ENCODE measurements around the gene DNAH9.

Gene DNAH9

GRCh38 chr17:11852912-11853311 lies 254.6 kb downstream of the DNAH9 start:
- peaks cover 15 to 16% of the 10 kb centered on the region in 2 donors for H3K4me1 ChIP-seq (ENCODE audit: control insufficient read depth in 2 of 2, insufficient read depth in 2 of 2, low read length in 2 of 2)
- no peak overlapping the region for H3K9ac ChIP-seq (ENCODE audit: low read depth in 1 of 2, low read length in 2 of 2)
- peak overlapping the region in 1 of 2 donors; percentile 42 for H3K27ac ChIP-seq (ENCODE audit: low read depth in 2 of 2, low read length in 2 of 2)
- H3K27me3 ChIP-seq (ENCODE audit: control insufficient read depth in 2 of 2, insufficient read depth in 2 of 2, low read length in 2 of 2), result no peaks in the 10 kb centered on the region
- no peaks in the 10 kb centered on the region for H3K36me3 ChIP-seq (ENCODE audit: control insufficient read depth in 2 of 2, insufficient read depth in 2 of 2, low read length in 2 of 2)
- H3K4me3 ChIP-seq (ENCODE audit: low read length in 2 of 2), result no peak overlapping the region
- no peaks in the 10 kb centered on the region for H3K9me3 ChIP-seq (ENCODE audit: control insufficient read depth in 2 of 2, low read length in 2 of 2)

DNA sequence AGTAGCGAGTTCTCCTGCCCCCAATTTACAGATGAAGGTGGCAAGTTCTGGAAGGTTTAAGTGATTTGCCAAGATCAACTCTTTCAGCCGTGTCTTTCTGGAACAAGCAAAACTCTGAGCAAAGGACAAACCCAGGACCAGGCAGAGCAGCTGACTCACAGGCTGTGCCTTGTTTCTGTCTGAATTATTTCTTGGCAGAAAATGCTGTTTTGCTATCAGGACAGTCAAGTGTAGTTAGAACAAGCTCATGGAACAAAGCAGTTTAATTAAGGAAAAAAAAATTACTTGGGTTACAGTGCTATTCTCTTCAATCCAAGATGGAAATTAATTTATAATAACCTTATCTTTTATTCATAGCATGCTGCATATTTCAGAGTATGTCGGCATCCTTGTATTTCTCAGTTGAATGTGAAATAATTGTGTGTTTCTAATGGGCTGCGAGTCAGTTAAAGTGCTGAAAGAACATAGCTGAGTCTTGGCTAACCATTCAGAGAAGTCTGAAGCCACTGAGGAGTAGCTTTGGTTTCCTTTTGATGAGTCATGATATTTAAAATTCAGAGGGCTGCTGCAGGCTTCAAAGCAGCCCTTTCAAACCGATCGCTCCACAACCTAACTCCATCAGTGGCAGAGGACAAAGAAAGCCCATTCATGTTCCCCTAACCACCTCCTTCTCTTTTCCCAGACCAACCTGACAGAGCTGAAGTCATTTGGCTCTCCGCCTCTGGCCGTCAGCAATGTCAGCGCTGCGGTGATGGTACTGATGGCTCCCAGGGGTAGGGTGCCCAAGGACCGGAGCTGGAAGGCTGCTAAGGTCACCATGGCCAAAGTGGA lies 255.3 kb downstream of the DNAH9 start:
- Histone ChIP-seq H3K9ac (ENCODE audit: low read depth in 1 of 2, low read length in 2 of 2) (no peak overlapping the region), H3K27me3 (ENCODE audit: control insufficient read depth in 2 of 2, insufficient read depth in 2 of 2, low read length in 2 of 2) (no peaks in the 10 kb centered on the region), H3K9me3 (ENCODE audit: control insufficient read depth in 2 of 2, low read length in 2 of 2) (no peaks in the 10 kb centered on the region), H3K36me3 (ENCODE audit: control insufficient read depth in 2 of 2, insufficient read depth in 2 of 2, low read length in 2 of 2) (no peaks in the 10 kb centered on the region), H3K4me1 (ENCODE audit: control insufficient read depth in 2 of 2, insufficient read depth in 2 of 2, low read length in 2 of 2) (peaks cover 15 to 16% of the 10 kb centered on the region in 2 donors), H3K27ac (ENCODE audit: low read depth in 2 of 2, low read length in 2 of 2) (peak overlapping the region in 1 of 2 donors; percentile 42), H3K4me3 (ENCODE audit: low read length in 2 of 2) (no peak overlapping the region)

- Histone ChIP-seq H3K27me3 (ENCODE audit: control insufficient read depth in 2 of 2, insufficient read depth in 2 of 2, low read length in 2 of 2) (no peaks in the 10 kb centered on the region), H3K27ac (ENCODE audit: low read depth in 2 of 2, low read length in 2 of 2) (peak overlapping the region; percentile 50 to 68), H3K9me3 (ENCODE audit: control insufficient read depth in 2 of 2, low read length in 2 of 2) (no peaks in the 10 kb centered on the region), H3K4me3 (ENCODE audit: low read length in 2 of 2) (no peak overlapping the region), H3K9ac (ENCODE audit: low read depth in 1 of 2, low read length in 2 of 2) (no peak overlapping the region), H3K36me3 (ENCODE audit: control insufficient read depth in 2 of 2, insufficient read depth in 2 of 2, low read length in 2 of 2) (no peaks in the 10 kb centered on the region), H3K4me1 (ENCODE audit: control insufficient read depth in 2 of 2, insufficient read depth in 2 of 2, low read length in 2 of 2) (peaks cover 15 to 16% of the 10 kb centered on the region in 2 donors)
These were observed 257.0 kb downstream of the DNAH9 start for GRCh38 chr17:11855306-11855705.

DNA sequence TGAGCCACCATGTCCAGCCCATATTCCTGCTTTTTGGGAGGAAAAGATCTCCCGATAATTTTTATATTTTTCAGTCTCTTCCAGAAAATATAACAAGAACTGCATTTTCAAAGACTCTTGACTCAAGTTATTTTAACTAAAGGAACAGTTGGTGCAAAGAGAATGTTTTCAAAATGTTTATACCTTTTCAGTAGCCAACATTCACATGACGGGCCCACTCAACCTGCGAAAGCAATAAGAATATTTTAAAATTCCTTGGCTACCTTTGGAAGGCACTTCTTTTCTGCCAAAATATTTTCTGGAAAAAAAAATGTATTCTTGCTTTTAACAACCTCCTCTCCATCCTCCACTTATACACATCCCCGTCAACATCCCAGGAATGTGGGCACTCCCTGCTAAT lies 258.7 kb downstream of the DNAH9 start:
- Histone ChIP-seq H3K9me3 (ENCODE audit: control insufficient read depth in 2 of 2, low read length in 2 of 2) (no peaks in the 10 kb centered on the region), H3K27me3 (ENCODE audit: control insufficient read depth in 2 of 2, insufficient read depth in 2 of 2, low read length in 2 of 2) (no peaks in the 10 kb centered on the region), H3K4me3 (ENCODE audit: low read length in 2 of 2) (no peak overlapping the region), H3K36me3 (ENCODE audit: control insufficient read depth in 2 of 2, insufficient read depth in 2 of 2, low read length in 2 of 2) (no peaks in the 10 kb centered on the region), H3K27ac (ENCODE audit: low read depth in 2 of 2, low read length in 2 of 2) (no peak overlapping the region), H3K9ac (ENCODE audit: low read depth in 1 of 2, low read length in 2 of 2) (no peak overlapping the region), H3K4me1 (ENCODE audit: control insufficient read depth in 2 of 2, insufficient read depth in 2 of 2, low read length in 2 of 2) (peaks cover 15 to 16% of the 10 kb centered on the region in 2 donors)

GRCh38 chr17:11869680-11870394 lies 271.6 kb downstream of the DNAH9 start:
- H3K27ac ChIP-seq (ENCODE audit: low read depth in 2 of 2, low read length in 2 of 2), result no peak overlapping the region
- no peak overlapping the region for H3K9ac ChIP-seq (ENCODE audit: low read depth in 1 of 2, low read length in 2 of 2)
- no peaks in the 10 kb centered on the region for H3K27me3 ChIP-seq (ENCODE audit: control insufficient read depth in 2 of 2, insufficient read depth in 2 of 2, low read length in 2 of 2)
- H3K36me3 ChIP-seq (ENCODE audit: control insufficient read depth in 2 of 2, insufficient read depth in 2 of 2, low read length in 2 of 2), result no peaks in the 10 kb centered on the region
- H3K4me3 ChIP-seq (ENCODE audit: low read length in 2 of 2), result no peak overlapping the region
- peaks cover 0 to 3% of the 10 kb centered on the region in 2 donors for H3K4me1 ChIP-seq (ENCODE audit: control insufficient read depth in 2 of 2, insufficient read depth in 2 of 2, low read length in 2 of 2)
- no peaks in the 10 kb centered on the region for H3K9me3 ChIP-seq (ENCODE audit: control insufficient read depth in 2 of 2, low read length in 2 of 2)

GRCh38 chr17:11871773-11872172 lies 273.5 kb downstream of the DNAH9 start:
- H3K4me3 ChIP-seq (ENCODE audit: low read length in 2 of 2), result no peak overlapping the region

GRCh38 chr17:11874756-11875155 lies 276.5 kb downstream of the DNAH9 start:
- peaks cover 0 to 3% of the 10 kb centered on the region in 2 donors for H3K4me1 ChIP-seq (ENCODE audit: control insufficient read depth in 2 of 2, insufficient read depth in 2 of 2, low read length in 2 of 2)

More at GRCh38 chr17:11871773-11872172, 273.5 kb downstream of the DNAH9 start:
- H3K27me3 ChIP-seq (ENCODE audit: control insufficient read depth in 2 of 2, insufficient read depth in 2 of 2, low read length in 2 of 2), result no peaks in the 10 kb centered on the region
- H3K9ac ChIP-seq (ENCODE audit: low read depth in 1 of 2, low read length in 2 of 2), result no peak overlapping the region
- H3K27ac ChIP-seq (ENCODE audit: low read depth in 2 of 2, low read length in 2 of 2), result no peak overlapping the region
- no peaks in the 10 kb centered on the region for H3K36me3 ChIP-seq (ENCODE audit: control insufficient read depth in 2 of 2, insufficient read depth in 2 of 2, low read length in 2 of 2)
- no peaks in the 10 kb centered on the region for H3K9me3 ChIP-seq (ENCODE audit: control insufficient read depth in 2 of 2, low read length in 2 of 2)
- H3K4me1 ChIP-seq (ENCODE audit: control insufficient read depth in 2 of 2, insufficient read depth in 2 of 2, low read length in 2 of 2), result peaks cover 0 to 3% of the 10 kb centered on the region in 2 donors

DNA sequence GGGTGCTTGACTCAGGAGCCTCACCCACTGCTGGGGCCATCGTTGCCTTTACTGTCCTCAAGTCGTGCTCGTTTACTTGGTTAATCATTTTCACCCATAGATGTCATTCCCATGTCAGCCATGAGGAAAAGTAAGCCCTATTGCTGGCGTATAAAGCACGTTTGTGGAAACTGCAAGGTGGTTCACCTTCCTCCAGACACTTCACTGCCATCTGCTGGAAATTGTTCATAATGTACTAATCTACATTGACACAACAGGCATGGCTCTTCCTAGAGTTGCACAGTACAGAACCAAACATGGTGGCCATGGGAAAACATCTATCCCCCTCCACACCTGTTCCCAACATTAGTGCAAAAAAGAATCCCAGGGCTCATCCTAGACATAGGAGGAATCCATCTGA lies 282.4 kb downstream of the DNAH9 start:
- H3K4me3 ChIP-seq (ENCODE audit: low read length in 2 of 2), result no peak overlapping the region
- H3K27me3 ChIP-seq (ENCODE audit: control insufficient read depth in 2 of 2, insufficient read depth in 2 of 2, low read length in 2 of 2), result no peaks in the 10 kb centered on the region
- H3K4me1 ChIP-seq (ENCODE audit: control insufficient read depth in 2 of 2, insufficient read depth in 2 of 2, low read length in 2 of 2), result no peaks in the 10 kb centered on the region
- no peaks in the 10 kb centered on the region for H3K36me3 ChIP-seq (ENCODE audit: control insufficient read depth in 2 of 2, insufficient read depth in 2 of 2, low read length in 2 of 2)
- no peak overlapping the region for H3K9ac ChIP-seq (ENCODE audit: low read depth in 1 of 2, low read length in 2 of 2)
- H3K27ac ChIP-seq (ENCODE audit: low read depth in 2 of 2, low read length in 2 of 2), result no peak overlapping the region
- no peaks in the 10 kb centered on the region for H3K9me3 ChIP-seq (ENCODE audit: control insufficient read depth in 2 of 2, low read length in 2 of 2)

More at GRCh38 chr17:11874756-11875155, 276.5 kb downstream of the DNAH9 start:
- Histone ChIP-seq H3K27me3 (ENCODE audit: control insufficient read depth in 2 of 2, insufficient read depth in 2 of 2, low read length in 2 of 2) (no peaks in the 10 kb centered on the region), H3K9me3 (ENCODE audit: control insufficient read depth in 2 of 2, low read length in 2 of 2) (no peaks in the 10 kb centered on the region), H3K4me3 (ENCODE audit: low read length in 2 of 2) (no peak overlapping the region), H3K9ac (ENCODE audit: low read depth in 1 of 2, low read length in 2 of 2) (no peak overlapping the region), H3K27ac (ENCODE audit: low read depth in 2 of 2, low read length in 2 of 2) (no peak overlapping the region), H3K36me3 (ENCODE audit: control insufficient read depth in 2 of 2, insufficient read depth in 2 of 2, low read length in 2 of 2) (no peaks in the 10 kb centered on the region)

GRCh38 chr17:11882716-11883115 lies 284.4 kb downstream of the DNAH9 start:
- Histone ChIP-seq H3K27me3 (ENCODE audit: control insufficient read depth in 2 of 2, insufficient read depth in 2 of 2, low read length in 2 of 2) (no peaks in the 10 kb centered on the region), H3K27ac (ENCODE audit: low read depth in 2 of 2, low read length in 2 of 2) (no peak overlapping the region), H3K4me3 (ENCODE audit: low read length in 2 of 2) (no peak overlapping the region), H3K4me1 (ENCODE audit: control insufficient read depth in 2 of 2, insufficient read depth in 2 of 2, low read length in 2 of 2) (no peaks in the 10 kb centered on the region), H3K36me3 (ENCODE audit: control insufficient read depth in 2 of 2, insufficient read depth in 2 of 2, low read length in 2 of 2) (no peaks in the 10 kb centered on the region), H3K9ac (ENCODE audit: low read depth in 1 of 2, low read length in 2 of 2) (no peak overlapping the region), H3K9me3 (ENCODE audit: control insufficient read depth in 2 of 2, low read length in 2 of 2) (no peaks in the 10 kb centered on the region)

- Histone ChIP-seq H3K9me3 (ENCODE audit: control insufficient read depth in 2 of 2, low read length in 2 of 2) (no peaks in the 10 kb centered on the region), H3K4me3 (ENCODE audit: low read length in 2 of 2) (no peak overlapping the region), H3K36me3 (ENCODE audit: control insufficient read depth in 2 of 2, insufficient read depth in 2 of 2, low read length in 2 of 2) (no peaks in the 10 kb centered on the region), H3K4me1 (ENCODE audit: control insufficient read depth in 2 of 2, insufficient read depth in 2 of 2, low read length in 2 of 2) (no peaks in the 10 kb centered on the region), H3K9ac (ENCODE audit: low read depth in 1 of 2, low read length in 2 of 2) (no peak overlapping the region), H3K27ac (ENCODE audit: low read depth in 2 of 2, low read length in 2 of 2) (no peak overlapping the region), H3K27me3 (ENCODE audit: control insufficient read depth in 2 of 2, insufficient read depth in 2 of 2, low read length in 2 of 2) (no peaks in the 10 kb centered on the region)
These were observed 286.8 kb downstream of the DNAH9 start for GRCh38 chr17:11885051-11885450.

All from mucosa of rectum (tissue), 2 donors.